IMR-90 (cell line): Measurements from ENCODE around the gene PCNX4.

Source experiments
- CEBPB ChIP-seq: IDR thresholded peaks from 2 replicates; pipeline ENCODE4 v1.6.1; 2012; ENCODE audit warnings: low read depth, low read length, improper control_type of control experiment
- CTCF ChIP-seq: conservative IDR thresholded peaks from 2 replicates; pipeline ENCODE4 v1.5.1; 2012; ENCODE audit warnings: mild to moderate bottlenecking, low read depth, low read length, improper control_type of control experiment
- MAFK ChIP-seq: IDR thresholded peaks from 2 replicates; pipeline ENCODE4 v1.6.1; 2012; ENCODE audit warnings: low read depth, low read length, improper control_type of control experiment
- MXI1 ChIP-seq: IDR thresholded peaks from 2 replicates; pipeline ENCODE4 v1.6.1; 2012; ENCODE audit warnings: low read depth, mild to moderate bottlenecking, low read length, moderate library complexity, borderline replicate concordance
- POLR2A ChIP-seq: IDR thresholded peaks from 2 replicates; pipeline ENCODE4 v1.6.1; 2012; ENCODE audit warnings: mild to moderate bottlenecking, low read depth, low read length
- RFX5 ChIP-seq: IDR thresholded peaks from 2 replicates; pipeline ENCODE4 v1.8.0; 2012; ENCODE audit warnings: low read depth, mild to moderate bottlenecking, low read length, moderate library complexity
- SMC3 ChIP-seq: fragments of 150-350 bp; IDR thresholded peaks from 2 replicates; pipeline ENCODE4 v1.6.1; 2016; ENCODE audit warnings: low read depth, mild to moderate bottlenecking, antibody characterized with exemption, low read length, moderate library complexity
- USF2 ChIP-seq: fragments of 150-350 bp; IDR thresholded peaks from 2 replicates; pipeline ENCODE4 v1.6.1; 2017; ENCODE audit warnings: mild to moderate bottlenecking, antibody characterized with exemption, low read length, low read depth

GRCh38 chr14:60174352-60175254 lies 82.9 kb downstream of the PCNX4 start:
- TF ChIP-seq POLR2A, result no peak
- TF ChIP-seq CTCF, result no peak
- no peak for TF ChIP-seq RFX5
- no peak for TF ChIP-seq MXI1
- no peak for TF ChIP-seq MAFK
- no peak for TF ChIP-seq USF2
- no peak for TF ChIP-seq CEBPB
- no peak for TF ChIP-seq SMC3
